ENCODE measurements around the gene RNU6-1.

RNU6-1 gene

GRCh38 chr15:67799801-67800205 lies 40.0 kb downstream of the RNU6-1 start:
- no peak for DNase-seq

DNA sequence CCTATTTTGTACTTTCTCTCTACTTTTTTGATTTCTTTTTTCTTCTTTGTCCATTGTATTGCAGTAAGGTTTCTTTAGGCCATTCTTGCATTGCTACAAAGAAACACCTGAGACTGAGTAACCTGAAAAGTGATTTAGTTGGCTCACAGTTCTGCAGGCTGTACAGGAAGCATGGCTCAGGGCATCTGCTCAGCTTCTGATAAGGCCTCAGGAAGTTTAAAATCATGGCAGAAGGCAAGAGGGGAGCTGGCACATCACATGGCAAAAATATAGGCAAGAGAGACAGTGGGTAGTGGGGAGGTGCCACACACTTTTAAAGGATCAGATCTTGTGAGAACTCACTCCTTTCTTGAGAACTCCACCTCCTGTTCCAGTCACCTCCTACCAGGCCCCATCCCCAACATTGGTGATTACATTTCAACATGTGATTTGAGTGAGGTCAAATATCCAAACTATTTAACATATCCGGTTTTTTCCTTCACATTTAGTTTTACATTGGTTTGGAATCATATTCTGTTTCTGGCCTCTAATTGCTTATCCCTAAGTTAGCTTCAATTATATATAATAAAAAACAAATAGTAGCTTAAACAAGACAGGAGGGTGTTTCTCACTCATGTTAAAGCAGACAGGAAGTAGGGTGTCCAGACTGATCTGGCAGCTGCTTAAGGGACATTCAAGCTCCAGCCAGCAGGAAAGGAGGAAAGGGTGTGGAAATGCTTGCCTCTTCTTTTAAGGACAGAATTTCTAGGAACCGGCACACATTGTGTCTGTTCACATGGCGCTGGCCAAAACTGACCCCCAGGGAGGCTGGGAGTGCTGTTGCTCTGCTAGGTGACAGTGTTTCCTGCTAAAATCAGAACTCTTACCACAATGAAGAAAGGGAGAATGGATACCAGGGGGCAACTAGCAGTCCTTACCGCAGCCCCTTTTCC lies 43.4 kb downstream of the RNU6-1 start:
- DNase-seq = no peak

- DNase-seq = peak; percentile 54 to 58
Observed at GRCh38 chr15:67794832-67795574, 44.8 kb downstream of the RNU6-1 start.

DNA sequence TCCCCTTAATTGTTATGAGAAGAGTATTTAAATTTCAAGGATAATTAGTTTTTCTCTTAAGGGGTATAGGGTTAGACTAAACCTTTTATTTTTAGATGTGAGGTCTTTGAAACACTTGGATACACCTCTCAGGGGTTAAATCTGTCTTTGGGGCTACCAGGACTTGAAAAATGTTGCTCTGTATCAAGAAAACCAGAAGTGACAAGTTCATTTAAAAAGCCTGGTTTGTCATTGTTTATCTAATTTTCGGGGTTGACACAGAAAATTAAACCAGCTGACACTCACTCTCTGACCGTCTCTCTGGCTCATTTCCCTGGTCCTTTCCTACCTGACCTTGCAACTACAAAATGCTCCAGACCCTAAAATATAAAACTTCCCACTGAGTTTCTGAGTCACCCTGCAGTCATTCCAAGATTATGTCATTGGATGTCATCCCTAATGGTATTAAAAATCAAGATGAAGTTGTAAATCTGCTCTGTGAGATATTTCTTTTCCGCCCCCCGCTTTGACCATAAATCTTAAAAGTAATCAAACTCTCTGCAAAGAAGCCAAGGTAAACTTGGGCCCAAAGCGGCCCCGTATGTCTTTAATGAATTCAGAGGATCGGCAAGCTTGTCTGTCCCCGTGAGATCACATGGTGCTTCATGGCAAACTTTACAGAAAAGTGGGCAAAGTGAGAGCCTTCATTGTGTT lies 47.4 kb downstream of the RNU6-1 start:
- no peak for DNase-seq

GRCh38 chr15:67790610-67791319 lies 49.1 kb downstream of the RNU6-1 start:
- no peak for DNase-seq

Measured in activated CD4-positive, alpha-beta T cell treated with anti-CD3 and anti-CD28 coated beads, Interleukin-2, amount 50 U/mL, for 48 hours (primary cell).